HepG2 (cell line): ENCODE data around the gene BABAM1. TPM values are rescaled to one million over a fixed set of nuclear protein-coding genes. Genes with fewer than 3 reads are reported as not detected.

Experiments
- CENPT ChIP-seq: sonication (generic); formaldehyde crosslinking; IDR thresholded peaks from 2 replicates; pipeline ENCODE4 v1.8.0; 2022; ENCODE audit warnings: low read depth, mild to moderate bottlenecking, moderate library complexity, missing genetic modification reagents
- HMGXB3 ChIP-seq: sonication (generic); formaldehyde crosslinking; IDR thresholded peaks from 2 replicates; pipeline ENCODE4 v1.4.0; 2020; ENCODE audit warnings: missing genetic modification reagents, borderline replicate concordance
- LRRFIP1 ChIP-seq: sonication (generic); formaldehyde crosslinking; conservative IDR thresholded peaks from 2 replicates; pipeline ENCODE4 v1.4.0; 2020; ENCODE audit warnings: missing genetic modification reagents
- MYPOP ChIP-seq: sonication (generic); formaldehyde crosslinking; IDR thresholded peaks from 2 replicates; pipeline ENCODE4 v1.8.1; 2023; ENCODE audit warnings: mild to moderate bottlenecking, moderate library complexity, missing genetic modification reagents
- NONO ChIP-seq, 2 experiments: fragments of 450-650 bp in 1 of 2; sonication (generic) in 1 of 2; formaldehyde crosslinking in 1 of 2; IDR thresholded peaks in 1 of 2; conservative IDR thresholded peaks in 1 of 2; 2 replicates each; pipeline versions ENCODE4 v1.6.1 to v1.8.0; 2017 to 2022; ENCODE audit warnings: mild to moderate bottlenecking in 1 of 2, missing genetic modification reagents in 1 of 2, moderate library complexity in 1 of 2
- POLR2AphosphoS2 ChIP-seq: IDR thresholded peaks from 2 replicates; pipeline ENCODE4 v1.6.1; 2011; ENCODE audit warnings: low read depth, low read length, improper control_type of control experiment
- TBX3 ChIP-seq: fragments of 450-650 bp; IDR thresholded peaks from 2 replicates; pipeline ENCODE4 v1.6.1; 2017; ENCODE audit warnings: antibody characterized with exemption, mild to moderate bottlenecking, inconsistent platforms, borderline replicate concordance
- ZMAT5 ChIP-seq: sonication (generic); formaldehyde crosslinking; IDR thresholded peaks from 2 replicates; pipeline ENCODE4 v1.5.0; 2020; ENCODE audit warnings: mild to moderate bottlenecking, low read depth, missing genetic modification reagents, borderline replicate concordance
- ZNF160 ChIP-seq: sonication (generic); formaldehyde crosslinking; IDR thresholded peaks from 2 replicates; pipeline ENCODE4 v1.8.0; 2022; ENCODE audit warnings: mild to moderate bottlenecking, inconsistent platforms, missing genetic modification reagents
- ZNF530 ChIP-seq: sonication (generic); formaldehyde crosslinking; IDR thresholded peaks from 2 replicates; pipeline ENCODE4 v1.5.0; 2020; ENCODE audit warnings: low read depth, mild to moderate bottlenecking, missing genetic modification reagents
- ZNF569 ChIP-seq: sonication (generic); formaldehyde crosslinking; IDR thresholded peaks from 2 replicates; pipeline ENCODE4 v1.5.0; 2020; ENCODE audit warnings: mild to moderate bottlenecking, missing genetic modification reagents, moderate library complexity, borderline replicate concordance
- ZNF646 ChIP-seq: sonication (generic); formaldehyde crosslinking; IDR thresholded peaks from 2 replicates; pipeline ENCODE4 v1.9.0; 2021; ENCODE audit warnings: mild to moderate bottlenecking, missing genetic modification reagents
- polyA plus RNA-seq, 8 experiments: library from polyadenylated mRNA; depleted of rRNA in 3 of 8; stranded (reverse) in 7 of 8; unstranded in 1 of 8; fragments of >200 nt; fragmentation: Illumina TruSeq in 4 of 8; extraction: Trizol in 4 of 8; gene quantifications; 2 replicates each; pipeline versions ENCODE4 v1.2.1 to v1.2.3, GENCODE V29; 2011 to 2016; ENCODE audit warnings: low read depth in 4 of 8, missing spikeins in 1 of 8, mixed read lengths in 1 of 8; ENCODE audit not compliant: insufficient read depth in 1 of 8
- total RNA-seq, 5 experiments: library from RNA; depleted of rRNA; stranded (reverse); fragments of >200 nt; fragmentation: Illumina TruSeq; extraction: Trizol; gene quantifications; 2 replicates each; pipeline ENCODE4 v1.2.3, GENCODE V29; 2016; ENCODE audit warnings: low read depth in 1 of 5

BABAM1 gene
- total and polyA plus RNA-seq, 2 of the 13 experiments (the other 11 are each of a cell fraction or from before 2014, with no cell fraction given) = 70.0 to 82.0 TPM

GRCh38 chr19:17309198-17309964 lies 42.1 kb downstream of the BABAM1 start, which contains the start of gene DDA1 (continued):
- no peak for TF ChIP-seq ZNF646
- TF ChIP-seq NONO (IDR thresholded peaks at IDR 0.05) = no peak
- no peak; the same call in 1 of the 2 replicates for TF ChIP-seq NONO (CRISPR knock-in tag; conservative IDR thresholded peaks at IDR 0.05)
- 0 out of 2 replicates have a peak, but pooled peaks have one; percentile 4 for TF ChIP-seq MYPOP (CRISPR knock-in tag)
- peak; percentile 90 for TF ChIP-seq HMGXB3 (CRISPR knock-in tag)
- TF ChIP-seq ZNF569 (CRISPR knock-in tag) = no peak
- no peak for TF ChIP-seq LRRFIP1 (CRISPR knock-in tag)
- TF ChIP-seq ZMAT5 (CRISPR knock-in tag) = no peak
- TF ChIP-seq TBX3 = peak; percentile 47; the same call in 1 of the 2 replicates
- TF ChIP-seq ZNF530 (CRISPR knock-in tag) = no peak
- no peak for TF ChIP-seq ZNF160 (CRISPR knock-in tag)
- TF ChIP-seq CENPT (CRISPR knock-in tag) = no peak
- no peak for TF ChIP-seq POLR2AphosphoS2
